Non-pigmented ciliary epithelial cell (primary cell): ENCODE results near the gene ASF1B.
A peak's percentile ranks its signal among the peaks of the same experiment; 100 is the strongest.

Experiments
- DNase-seq: peaks from one replicate; pipeline ENCODE4 v3.0.0-alpha.2; 2010; ENCODE audit warnings: low read depth

ASF1B gene

DNA sequence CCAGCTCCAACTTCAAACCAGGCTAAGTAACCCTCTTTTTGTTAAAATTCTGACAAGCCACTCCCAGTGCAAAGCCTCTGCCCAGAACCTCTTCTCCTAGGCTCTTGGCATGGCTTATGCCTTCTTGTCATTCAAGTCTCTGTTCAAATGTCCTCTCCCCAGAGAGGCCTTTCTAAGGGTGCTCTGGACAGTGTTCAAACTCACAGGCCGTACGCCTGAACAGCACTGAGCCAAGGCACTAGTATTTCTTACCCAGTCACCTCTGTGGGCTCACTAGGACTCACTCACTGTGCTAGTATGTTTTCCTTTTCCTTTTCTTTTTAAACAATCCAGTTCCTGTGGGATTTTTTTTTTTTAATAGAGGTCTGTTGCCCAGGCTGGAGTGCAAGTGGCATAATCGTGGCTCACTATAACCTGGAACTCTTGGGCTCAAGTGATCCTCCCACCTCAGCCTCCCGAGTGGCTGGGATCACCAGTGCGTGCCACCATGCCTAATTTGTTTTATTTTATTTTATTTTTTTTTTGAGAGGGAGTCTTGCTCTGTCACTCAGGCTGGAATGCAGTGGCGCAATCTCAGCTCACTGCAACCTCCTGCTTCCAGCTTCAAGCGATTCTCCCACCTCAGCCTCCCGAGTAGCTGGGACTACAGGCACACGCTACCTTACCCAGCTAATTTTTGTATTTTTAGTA is 2.3 kb upstream of the ASF1B start:
- no peak for DNase-seq

DNA sequence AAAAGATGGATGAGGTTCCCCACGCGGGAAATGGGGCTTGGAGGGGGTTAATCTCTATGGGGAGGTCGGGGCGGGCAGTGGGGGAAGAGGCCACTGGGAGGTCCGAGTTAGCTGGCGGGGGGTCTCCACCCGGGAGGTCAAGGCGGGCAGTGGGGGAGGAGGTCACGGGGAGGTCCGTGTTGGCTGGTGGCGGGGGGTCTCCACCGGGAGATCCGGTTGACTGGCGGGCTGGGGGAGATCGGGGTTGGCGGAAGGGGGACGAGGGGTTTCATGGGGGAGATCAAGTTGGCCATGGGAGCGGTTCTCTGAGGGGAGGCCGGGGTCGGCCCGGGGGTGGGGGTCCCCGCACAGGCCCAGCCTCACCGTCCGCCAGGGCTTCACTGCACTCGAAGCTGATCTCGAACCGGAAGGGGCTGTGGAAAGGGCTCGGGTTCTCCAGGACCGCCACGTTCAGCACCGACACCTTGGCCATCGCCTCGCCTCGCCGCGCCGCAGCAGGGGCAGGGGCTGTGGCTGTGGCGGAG is 342 bp downstream of the ASF1B start:
- no peak for DNase-seq

DNA sequence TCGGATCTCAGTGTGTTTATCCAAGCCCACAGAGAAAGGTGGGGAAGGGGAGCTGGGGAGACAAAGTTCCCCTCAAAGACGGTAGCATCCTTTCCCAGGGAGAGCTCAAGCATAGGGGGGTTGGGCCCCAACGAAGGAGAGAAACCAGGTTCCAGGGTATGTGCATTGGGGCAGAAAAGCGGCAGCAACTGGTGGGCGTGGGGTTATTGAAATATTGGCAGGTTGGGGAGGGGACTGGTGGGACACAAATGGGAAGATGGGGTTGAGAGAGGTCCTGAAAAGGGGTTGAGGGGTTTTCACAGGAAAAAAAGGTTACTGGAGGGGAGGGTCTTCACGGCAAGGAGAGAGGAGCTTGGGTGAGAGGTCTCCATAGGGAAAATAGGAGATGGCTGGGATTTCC is 1.0 kb downstream of the ASF1B start:
- DNase-seq: no peak

DNA sequence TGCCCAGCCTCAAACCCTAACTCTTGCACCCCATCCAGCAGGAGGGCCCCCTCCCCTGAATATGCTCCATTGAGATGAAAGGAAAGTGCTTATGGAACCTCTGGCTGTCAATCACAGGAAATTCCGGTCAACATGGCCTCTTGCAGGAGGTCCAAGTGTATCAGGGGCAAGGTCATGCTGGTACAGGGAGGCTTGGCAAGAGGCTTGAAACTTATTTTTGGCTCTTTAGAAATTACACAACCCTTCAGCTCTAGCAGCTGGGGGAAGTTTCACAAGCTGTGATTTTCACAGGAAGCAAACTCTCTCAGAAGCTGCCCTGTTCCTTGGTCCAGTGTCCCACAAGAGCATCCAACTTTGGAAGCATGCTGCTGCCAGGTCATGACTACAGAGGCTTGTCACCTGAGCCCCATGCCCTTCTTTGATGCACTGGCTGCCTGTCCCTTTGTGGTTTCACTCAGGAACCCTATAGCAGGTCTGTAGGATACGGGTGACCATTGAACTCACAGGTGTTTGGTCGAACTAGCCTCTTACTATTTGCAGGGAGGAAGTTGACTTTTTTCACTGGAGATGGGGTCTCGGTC is 8.4 kb downstream of the ASF1B start:
- no peak for DNase-seq

DNA sequence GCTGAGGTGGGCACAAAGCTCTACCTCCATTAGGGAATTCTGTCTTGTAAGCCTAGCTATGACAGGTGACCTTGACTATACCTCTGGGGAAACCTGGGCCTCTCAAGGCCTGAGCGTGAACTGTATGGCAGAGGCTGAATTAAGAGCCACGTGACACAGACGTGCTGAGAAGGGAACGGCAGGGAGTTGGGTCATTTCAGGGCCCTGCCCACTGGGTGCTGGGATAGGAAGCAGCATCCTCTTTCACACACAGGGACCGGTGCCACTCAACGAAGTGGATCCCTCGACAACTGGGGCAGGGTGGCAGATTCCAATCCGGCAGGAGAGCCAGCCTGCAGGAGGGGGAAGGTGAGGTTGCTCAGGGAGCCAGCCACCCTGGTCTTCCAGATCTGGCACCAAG is 9.2 kb downstream of the ASF1B start:
- no peak for DNase-seq

DNA sequence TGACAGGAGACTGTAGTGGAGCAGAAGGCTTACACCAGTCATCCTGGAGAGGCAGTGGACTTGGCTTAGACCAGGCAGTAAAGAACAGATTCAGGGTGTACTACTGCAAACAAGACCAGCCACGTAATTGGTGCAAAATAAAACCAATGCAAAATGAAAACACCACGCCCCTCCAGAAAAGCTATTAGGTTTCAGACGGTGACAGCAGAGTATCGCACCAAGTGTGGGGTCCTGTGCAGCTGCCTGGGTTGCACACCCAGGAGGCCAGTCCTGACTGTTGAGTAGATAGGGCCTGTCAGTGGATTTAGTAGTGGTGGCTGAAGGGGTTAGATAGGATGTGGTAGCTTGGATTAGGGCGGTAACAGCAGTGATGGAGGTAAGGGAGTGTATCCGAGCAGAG is 13.5 kb downstream of the ASF1B start:
- DNase-seq: no peak

DNA sequence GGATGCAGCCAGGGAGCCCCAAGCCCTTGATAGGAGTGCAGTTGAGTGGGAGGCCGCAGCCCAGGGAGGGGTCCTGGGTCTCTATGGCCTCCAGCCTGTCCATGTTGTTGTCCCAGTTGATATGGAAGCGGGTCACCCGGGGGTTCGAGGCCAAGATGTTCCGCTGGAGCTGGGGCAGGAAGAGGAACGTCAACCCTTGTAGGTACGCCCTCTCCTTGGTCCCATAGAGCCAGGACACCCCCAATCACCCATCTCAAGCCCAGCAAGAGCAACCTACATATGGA is 15.9 kb downstream of the ASF1B start:
- no peak for DNase-seq

DNA sequence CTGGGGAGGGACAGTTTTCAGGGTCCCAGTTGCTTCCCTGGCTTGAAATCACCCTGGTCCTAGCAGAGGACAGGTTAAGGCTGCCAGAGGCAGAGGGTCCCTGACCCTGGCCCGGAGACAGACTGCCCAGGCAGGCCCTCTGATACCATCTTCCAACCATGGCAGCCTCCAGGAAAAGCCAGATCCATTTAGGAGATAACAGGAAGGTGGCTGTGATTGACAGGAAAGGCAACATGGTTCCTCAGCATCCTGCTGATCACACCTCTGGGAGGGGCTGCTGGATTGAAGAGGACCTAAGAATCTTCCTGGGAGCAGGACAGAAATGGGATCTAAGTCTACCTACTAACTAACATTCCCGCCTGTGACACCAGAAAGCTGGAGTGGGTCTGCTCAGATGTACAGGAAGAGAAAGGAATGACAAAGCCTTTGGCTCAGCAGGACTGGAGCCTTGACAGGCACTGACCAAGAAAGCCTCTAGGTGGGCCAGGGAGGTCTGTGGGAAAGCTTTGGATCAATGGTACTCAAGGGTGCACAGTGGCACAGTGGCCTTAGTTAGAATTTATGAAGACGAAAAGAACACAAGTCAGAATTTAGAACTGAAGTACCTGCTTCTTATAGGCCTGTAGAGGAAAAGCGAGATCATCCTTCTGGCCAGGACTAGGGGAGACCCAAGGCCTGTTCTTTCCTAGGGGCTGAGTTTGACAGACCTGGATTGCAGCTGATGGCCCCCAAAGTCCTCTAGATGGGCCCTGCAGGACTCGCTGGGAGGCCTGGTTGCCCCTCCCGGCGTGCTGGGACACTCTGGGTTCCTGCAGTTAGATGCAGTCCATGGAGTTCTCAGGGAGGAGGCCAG is 16.5 kb downstream of the ASF1B start:
- no peak for DNase-seq

DNA sequence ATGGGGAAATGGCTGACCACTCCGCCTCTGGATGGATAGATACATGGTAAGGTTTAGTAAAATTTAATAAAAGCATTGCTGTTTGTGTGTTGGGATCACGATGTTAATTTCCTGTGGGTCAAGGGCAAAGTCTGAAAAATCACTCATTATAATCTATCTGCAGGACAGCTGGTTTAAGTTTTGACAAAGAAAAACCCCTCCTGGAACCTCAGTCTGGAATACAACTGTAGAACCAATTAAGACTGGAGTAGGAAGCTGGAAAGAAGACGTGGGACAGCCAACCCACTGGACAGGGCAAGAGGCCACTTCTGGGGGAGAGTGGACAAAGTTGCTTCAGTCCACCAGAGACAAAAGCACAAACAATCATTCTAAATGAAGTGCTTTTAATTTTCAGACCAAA is 17.2 kb downstream of the ASF1B start:
- DNase-seq: no peak

DNA sequence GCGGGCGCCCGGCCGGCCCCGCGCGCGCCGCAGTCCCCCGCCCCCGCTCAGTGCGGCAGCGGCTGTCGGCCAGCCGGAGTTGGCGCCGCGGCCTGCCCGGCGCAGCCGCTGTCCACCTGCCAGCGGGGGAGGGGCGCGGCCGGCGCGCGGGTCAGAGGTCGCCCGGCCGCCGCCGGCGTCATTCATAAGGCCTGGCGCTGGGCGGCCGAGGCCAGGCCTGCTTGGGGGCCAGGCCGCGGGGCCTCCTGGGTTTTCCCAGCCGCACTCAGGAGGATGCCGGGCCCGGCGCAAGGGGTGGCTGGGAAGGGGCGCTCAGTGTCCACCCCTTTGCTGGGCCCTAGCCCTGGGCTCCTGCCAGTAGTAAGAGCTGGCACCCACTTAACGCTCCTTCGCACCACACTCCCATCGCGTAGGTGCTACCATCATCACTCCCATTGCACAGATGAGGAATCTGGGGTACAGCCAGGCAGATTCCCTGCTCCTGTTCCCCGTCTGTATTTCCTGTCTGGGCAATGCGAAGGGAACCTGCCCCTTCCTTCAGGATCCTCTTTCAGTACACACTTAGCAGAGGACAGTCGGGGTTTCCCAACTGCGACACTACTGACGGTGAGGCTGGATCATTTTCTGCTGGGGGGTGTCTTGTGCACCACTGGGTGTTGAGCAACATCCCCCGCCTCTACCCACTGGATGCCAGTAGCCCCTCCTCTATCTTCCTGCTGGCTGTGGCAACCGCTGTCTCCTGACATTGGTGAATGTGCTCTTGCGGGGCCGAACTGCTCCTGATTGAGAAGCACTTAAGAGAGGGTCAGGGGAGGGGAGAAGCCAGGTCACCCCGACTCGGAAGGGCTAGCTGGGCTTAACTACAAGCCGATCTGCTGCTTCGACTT is 18.0 kb downstream of the ASF1B start:
- DNase-seq: no peak

DNA sequence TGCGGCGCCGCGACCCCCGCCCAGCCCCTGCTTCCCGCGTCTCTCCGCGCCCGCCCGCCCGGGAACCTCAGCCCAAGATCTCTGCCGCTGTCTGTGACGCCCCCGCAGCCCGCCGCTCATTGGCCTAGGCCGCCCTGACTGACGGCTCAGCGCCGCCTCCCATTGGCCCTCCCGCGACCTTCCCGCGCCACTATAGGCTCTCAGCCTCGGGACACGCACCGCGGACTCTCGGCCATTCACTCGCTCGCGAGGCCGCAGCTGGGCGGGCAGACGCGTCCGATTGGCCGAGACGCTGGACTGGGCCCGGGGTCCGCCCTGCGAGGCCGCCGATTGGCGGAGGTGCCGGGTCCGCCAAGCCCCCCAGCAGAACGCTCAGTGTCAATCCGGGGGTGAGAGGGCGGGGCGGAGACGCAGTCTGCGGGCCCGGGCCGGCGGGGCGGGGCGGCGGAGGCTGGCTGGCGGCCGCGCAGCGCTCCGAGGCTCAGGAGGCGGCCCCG is 18.7 kb downstream of the ASF1B start, which contains the start of gene PRKACA:
PRKACA (minus strand) TSS at position 95 of the 497 bp plus-strand sequence. CDS start 215 bp downstream, outside the sequence.
- DNase-seq: peak; percentile 90

DNA sequence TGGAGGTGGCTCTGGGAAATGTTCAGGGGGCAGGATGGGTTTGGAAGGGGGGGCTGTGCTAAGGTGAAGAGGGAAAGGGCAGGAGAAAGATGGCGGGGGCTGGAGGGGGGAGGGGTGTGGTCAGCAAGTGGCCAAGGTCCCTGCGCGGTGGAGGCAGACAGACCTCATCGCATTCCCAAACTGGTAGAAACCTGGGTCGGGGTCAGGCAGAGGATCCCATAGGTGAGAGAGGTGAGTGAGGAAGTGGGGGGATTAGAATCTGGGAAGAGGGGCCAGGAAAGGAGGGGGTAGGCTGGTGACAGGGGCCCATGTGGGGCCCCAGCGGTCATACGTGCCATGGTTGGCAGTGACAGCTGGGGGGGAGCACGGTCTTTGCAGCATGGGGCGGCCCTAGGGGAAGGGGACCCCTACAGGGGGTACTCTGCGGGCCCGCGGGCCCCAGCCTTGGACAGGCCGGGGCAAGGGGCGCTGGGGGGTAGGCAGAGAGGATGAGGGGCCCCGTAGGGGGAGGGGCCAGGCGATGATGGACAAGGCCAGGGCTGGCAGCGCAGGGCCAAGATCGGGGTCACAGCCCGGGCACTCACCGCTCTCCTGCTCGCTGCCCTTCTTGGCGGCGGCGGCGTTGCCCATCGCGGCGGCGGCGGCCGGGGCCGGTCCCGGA is 19.3 kb downstream of the ASF1B start:
- DNase-seq: no peak

DNA sequence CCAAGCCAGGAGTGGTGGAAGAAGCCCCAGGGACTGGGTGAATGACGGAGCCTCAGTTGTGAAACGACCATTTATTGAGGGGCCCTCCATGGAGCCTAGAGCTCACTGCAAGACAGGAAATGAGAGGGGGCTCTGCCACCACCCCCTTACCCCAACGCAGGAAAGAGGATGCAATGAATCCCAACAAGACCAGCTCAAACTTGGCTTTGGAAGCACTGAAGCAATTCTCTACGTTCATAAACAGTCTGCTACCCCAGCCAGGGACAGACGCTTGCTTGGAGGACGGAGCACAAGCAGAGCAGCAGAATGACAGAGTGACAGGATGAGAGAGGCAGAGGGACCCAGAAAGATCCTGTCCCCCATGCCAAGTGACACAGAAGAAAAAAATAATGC is 19.9 kb downstream of the ASF1B start:
- no peak for DNase-seq

DNA sequence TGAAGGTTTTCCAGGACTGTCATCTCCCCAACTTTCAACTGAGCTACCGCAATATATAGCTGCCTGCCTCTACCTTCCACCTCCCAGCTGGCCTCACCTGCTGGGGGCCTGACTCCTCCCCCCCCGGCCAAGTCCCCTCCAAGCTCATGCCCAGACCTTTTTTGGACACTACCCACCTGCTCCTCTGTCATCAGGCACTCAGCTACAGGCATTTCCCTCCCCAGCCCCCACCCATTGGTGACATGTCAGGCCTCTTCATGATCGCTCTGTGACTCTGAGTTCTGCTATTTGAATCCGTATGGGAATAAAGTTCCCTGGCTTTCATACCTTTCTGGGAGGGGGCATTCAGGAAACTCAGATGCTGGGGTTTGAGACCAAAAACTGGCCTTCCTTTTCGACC is 20.6 kb downstream of the ASF1B start:
- no peak for DNase-seq

DNA sequence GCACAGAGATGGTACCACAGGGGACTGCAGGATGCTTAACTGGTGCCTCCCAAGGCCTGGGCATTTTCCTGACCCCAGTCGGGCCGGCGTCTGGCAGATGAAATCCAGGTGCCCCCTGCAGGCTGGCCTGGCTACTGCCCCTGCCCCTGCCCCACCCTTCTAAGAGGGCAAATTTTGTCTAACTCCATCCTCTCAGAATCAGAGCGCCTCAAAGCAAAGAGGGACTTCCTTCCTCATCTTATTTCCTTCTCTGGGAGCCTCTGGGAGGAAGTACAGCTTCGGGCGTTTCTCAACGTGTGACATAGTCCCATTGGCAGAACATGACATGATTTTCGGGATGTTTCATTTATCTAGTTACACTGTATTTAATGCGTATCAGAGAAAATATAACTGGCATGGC is 21.5 kb downstream of the ASF1B start:
- DNase-seq: no peak

DNA sequence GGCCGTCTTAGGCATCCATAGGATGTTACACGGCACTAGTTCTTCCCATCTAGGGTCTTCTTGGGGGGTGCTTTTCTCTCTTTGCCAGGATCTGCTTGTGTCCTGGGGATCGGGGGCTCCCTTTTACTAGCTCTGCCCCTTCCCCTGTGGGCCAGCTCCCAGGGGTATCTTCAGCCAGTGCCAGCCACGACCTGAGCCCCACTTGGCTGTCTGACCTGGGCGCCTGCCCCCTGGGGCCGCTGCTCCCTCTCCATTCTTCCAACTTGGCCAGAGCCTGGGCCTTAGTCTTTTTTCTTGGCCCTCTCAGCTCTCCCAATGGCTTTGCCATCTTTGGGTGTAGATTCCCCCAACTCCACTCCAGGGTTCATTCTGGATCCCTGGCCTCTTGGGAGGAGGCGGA is 21.9 kb downstream of the ASF1B start:
- no peak for DNase-seq

DNA sequence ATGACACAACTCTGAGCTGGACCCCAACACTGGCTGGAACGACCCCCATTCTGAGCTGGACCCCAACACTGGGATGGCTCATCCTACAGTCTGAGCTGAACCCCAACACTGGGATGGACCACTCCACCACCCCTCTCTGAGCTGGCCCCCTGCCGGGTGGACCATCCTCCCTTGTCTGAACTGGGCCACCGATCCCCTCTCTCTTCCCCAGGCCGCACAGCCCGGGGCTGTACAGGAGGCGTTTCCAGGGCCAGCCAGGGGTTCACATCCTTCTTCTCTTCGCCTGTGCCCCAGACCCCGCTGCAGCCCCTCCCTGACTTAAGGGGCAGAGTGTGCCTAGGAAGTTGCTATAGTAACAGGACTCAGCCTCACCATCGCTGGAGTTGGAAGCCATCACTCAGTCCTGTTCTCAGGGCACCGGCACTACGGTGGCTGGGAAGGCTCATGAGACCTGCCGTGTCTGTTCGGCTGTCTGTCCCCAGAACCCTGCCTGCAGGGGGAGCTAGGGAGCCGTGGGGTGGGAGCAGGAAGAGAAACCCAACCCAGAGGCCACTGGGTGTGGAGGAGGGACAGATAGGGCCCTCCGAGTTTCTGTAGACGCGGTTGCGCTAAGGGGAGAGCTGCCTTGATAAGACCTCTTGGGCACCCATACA is 22.5 kb downstream of the ASF1B start:
- no peak for DNase-seq

DNA sequence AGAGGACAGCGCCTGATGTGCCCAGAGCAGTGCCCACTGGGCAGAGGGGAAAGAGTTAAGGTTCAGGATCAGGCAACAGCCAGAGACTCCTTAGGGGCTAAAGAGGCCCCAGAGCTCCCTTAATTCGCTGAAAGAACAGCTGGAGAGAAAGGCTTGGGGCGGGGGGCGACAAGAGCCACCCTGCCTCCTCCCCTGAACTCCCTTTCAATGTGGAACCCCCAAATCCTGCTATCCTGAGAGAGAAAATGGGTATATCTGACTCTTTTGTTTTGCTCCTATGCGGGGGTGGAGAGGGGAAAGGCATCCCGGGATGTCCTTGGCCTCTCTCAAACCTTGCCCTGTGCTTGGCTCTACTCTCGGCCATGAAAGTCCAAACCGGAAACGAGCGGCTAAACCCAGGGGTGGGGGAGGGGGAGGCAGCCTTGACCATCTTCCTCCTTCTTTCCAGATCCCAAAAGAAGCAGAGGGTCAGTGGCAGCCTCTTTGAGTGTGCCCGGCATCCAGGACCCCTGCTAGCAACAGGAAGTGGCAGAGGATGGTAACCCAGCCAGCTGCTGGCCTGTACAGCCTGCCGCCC is 23.5 kb downstream of the ASF1B start:
- DNase-seq: no peak

DNA sequence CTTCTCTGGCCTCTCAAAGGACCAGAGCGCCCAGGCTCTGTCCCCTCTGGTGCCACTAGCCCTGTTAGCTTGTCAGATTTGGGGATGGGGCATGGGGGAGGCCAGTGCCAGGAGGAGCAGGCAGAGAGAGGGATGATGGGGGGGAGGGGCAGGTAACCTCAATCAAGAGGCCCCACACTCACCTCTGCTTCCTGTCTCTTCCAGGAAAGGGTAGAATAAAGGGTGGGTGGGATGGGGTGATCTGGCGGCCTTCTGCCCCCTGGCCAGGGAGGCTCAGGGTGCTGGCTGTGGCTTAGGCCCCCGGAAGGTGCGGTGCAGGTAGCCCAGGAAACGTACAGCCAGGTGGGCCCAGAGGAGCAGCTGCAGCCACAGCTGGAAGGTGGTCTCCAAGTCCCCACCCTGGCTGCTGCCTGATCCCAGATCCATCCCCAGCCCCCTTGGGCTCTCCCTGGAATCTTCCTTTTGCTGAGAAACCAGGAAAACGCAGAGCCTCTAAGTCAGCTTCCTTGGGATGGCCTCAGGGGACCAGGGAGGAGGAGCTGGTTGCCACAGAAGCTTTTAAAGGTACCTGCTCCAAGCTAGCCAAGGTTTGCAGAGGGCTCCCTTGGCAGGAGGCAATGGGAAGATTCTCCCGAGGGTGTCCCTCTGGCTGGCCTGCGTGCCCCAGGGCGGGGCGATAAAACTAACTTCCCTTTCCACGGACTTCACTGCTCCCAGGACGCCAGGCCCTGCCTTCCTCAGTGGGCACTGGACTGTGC is 24.2 kb downstream of the ASF1B start:
- DNase-seq: no peak

DNA sequence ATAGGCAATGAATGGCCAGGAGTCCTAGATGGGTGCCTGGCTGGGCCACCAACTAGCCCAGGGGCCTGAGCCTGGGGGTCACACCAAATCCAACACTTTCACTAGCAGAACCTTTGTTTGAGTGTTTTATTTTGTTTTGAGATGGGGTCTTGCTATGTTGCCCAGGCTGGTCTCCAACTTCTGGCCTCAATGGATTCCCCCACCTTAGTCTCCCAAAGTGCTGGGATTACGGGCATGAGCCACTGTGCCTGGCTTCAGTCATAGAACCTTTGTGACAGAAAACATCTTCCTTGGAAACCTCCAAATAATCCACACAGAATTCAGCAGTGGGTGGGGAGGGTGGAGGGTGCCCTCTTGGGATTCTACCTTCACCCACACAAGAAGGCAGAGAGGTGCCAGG is 24.9 kb downstream of the ASF1B start:
- no peak for DNase-seq
